MM.1S (cell line): ENCODE data around the gene RARA.

Experiments used
- DNase-seq: peaks from one replicate; pipeline ENCODE4 v3.0.0-alpha.2; 2015
- H2AFZ ChIP-seq: fragments of 300-600 bp; sonication (generic); 2 replicates; pipeline ENCODE4 v1.6.0; 2016; ENCODE audit warnings: antibody characterized with exemption, low read length
- H3F3A ChIP-seq: fragments of 300-600 bp; sonication (generic); 2 replicates; pipeline ENCODE4 v1.6.1; 2016; ENCODE audit warnings: mild to moderate bottlenecking, antibody characterized with exemption, low read length, moderate library complexity, mixed read lengths; ENCODE audit not compliant: insufficient read depth
- H3K27ac ChIP-seq: fragments of 300-600 bp; sonication (generic); 2 replicates; pipeline ENCODE4 v1.5.1; 2016; ENCODE audit warnings: mild to moderate bottlenecking, low read length
- H3K27me3 ChIP-seq: fragments of 300-600 bp; sonication (generic); replicated peaks from 2 replicates; pipeline ENCODE4 v1.6.0; 2016; ENCODE audit warnings: low read length; ENCODE audit not compliant: insufficient read depth
- H3K36me3 ChIP-seq: fragments of 300-600 bp; sonication (generic); replicated peaks from 2 replicates; pipeline ENCODE4 v1.6.1; 2016; ENCODE audit warnings: mild to moderate bottlenecking, low read length, mixed read lengths; ENCODE audit not compliant: insufficient read depth
- H3K4me1 ChIP-seq: fragments of 300-600 bp; sonication (generic); 2 replicates; pipeline ENCODE4 v1.6.1; 2016; ENCODE audit warnings: low read length, mixed read lengths
- H3K4me2 ChIP-seq: fragments of 300-600 bp; sonication (generic); 2 replicates; pipeline ENCODE4 v1.6.0; 2016; ENCODE audit warnings: low read depth, low read length
- H3K4me3 ChIP-seq: fragments of 300-600 bp; sonication (generic); 2 replicates; pipeline ENCODE4 v1.5.1; 2016; ENCODE audit warnings: low read length, mixed read lengths
- H3K79me2 ChIP-seq: fragments of 300-600 bp; sonication (generic); 2 replicates; pipeline ENCODE4 v1.6.1; 2016; ENCODE audit warnings: mixed run types, low read length, mixed read lengths
- H3K9ac ChIP-seq: fragments of 300-600 bp; sonication (generic); 2 replicates; pipeline ENCODE4 v1.6.1; 2016; ENCODE audit warnings: low read length, mixed read lengths
- H3K9me2 ChIP-seq: fragments of 300-600 bp; sonication (generic); replicated peaks from 2 replicates; pipeline ENCODE4 v1.6.1; 2016; ENCODE audit warnings: mild to moderate bottlenecking, low read length, mixed read lengths; ENCODE audit not compliant: insufficient read depth
- H3K9me3 ChIP-seq: fragments of 300-600 bp; sonication (generic); replicated peaks from 2 replicates; pipeline ENCODE4 v1.6.1; 2016; ENCODE audit warnings: mild to moderate bottlenecking, low read length, mixed read lengths; ENCODE audit not compliant: insufficient read depth
- H4K20me1 ChIP-seq: fragments of 300-600 bp; sonication (generic); 2 replicates; pipeline ENCODE4 v1.6.1; 2016; ENCODE audit warnings: mild to moderate bottlenecking, low read length, moderate library complexity, mixed read lengths; ENCODE audit not compliant: insufficient read depth
- CTCF ChIP-seq: fragments of 300-600 bp; sonication (generic); IDR thresholded peaks from 2 replicates; pipeline ENCODE4 v1.5.1; 2016; ENCODE audit warnings: antibody characterized with exemption, low read length, mixed read lengths
- EZH2 ChIP-seq: fragments of 300-600 bp; sonication (generic); optimal IDR thresholded peaks from 2 replicates; pipeline ENCODE3; 2017; ENCODE audit warnings: low read depth, mild to moderate bottlenecking, antibody characterized with exemption, low read length, mixed read lengths
- EZH2phosphoT487 ChIP-seq: fragments of 300-600 bp; sonication (generic); IDR thresholded peaks from 2 replicates; pipeline ENCODE4 v1.6.1; 2018; ENCODE audit warnings: antibody characterized with exemption, low read length

The RARA gene

GRCh38 chr17:40321961-40322357 lies 13.0 kb downstream of the RARA start:
- peak; percentile 65 for DNase-seq
- Histone ChIP-seq H4K20me1 (no peaks in the 10 kb centered on the region), H3K27ac (peak overlapping the region; percentile 98), H3K36me3 (no peaks in the 10 kb centered on the region), H3K4me3 (peak overlapping the region; percentile 97), H3K27me3 (no peaks in the 10 kb centered on the region), H3K4me1 (peaks cover 41% of the 10 kb centered on the region), H3K9ac (peak overlapping the region; percentile 98), H3F3A (peaks cover 61% of the 10 kb centered on the region), H2AFZ (no peak overlapping the region), H3K79me2 (peaks cover 96% of the 10 kb centered on the region), H3K4me2 (peak overlapping the region; percentile 95), H3K9me3 (no peaks in the 10 kb centered on the region), H3K9me2 (no peaks in the 10 kb centered on the region)
- TF ChIP-seq EZH2phosphoT487, result no peak
- no peak for TF ChIP-seq CTCF
- TF ChIP-seq EZH2, result no peak

- H3K9ac ChIP-seq, result peak overlapping the region; percentile 98
- peak overlapping the region; percentile 98 for H3K27ac ChIP-seq
- peak; percentile 96 for DNase-seq
- TF ChIP-seq EZH2 (no peak), EZH2phosphoT487 (no peak), CTCF (no peak)
- peaks cover 45% of the 10 kb centered on the region for H3K4me1 ChIP-seq
- no peaks in the 10 kb centered on the region for H3K9me3 ChIP-seq
- peaks cover 5% of the 10 kb centered on the region; the same call in 1 of the 2 replicates for H4K20me1 ChIP-seq
- no peak overlapping the region for H2AFZ ChIP-seq
- H3K36me3 ChIP-seq, result no peaks in the 10 kb centered on the region
- no peaks in the 10 kb centered on the region for H3K27me3 ChIP-seq
- peak overlapping the region; percentile 97 for H3K4me3 ChIP-seq
- H3K79me2 ChIP-seq, result peaks cover 96% of the 10 kb centered on the region
- H3K4me2 ChIP-seq, result peak overlapping the region; percentile 95
- no peaks in the 10 kb centered on the region for H3K9me2 ChIP-seq
- H3F3A ChIP-seq, result peaks cover 61% of the 10 kb centered on the region
These were observed 13.7 kb downstream of the RARA start for GRCh38 chr17:40322358-40323315.

GRCh38 chr17:40323391-40324381 lies 14.7 kb downstream of the RARA start:
- peaks cover 97% of the 10 kb centered on the region for H3K79me2 ChIP-seq

More at GRCh38 chr17:40323391-40324381, 14.7 kb downstream of the RARA start:
- H3K9ac ChIP-seq, result peak overlapping the region; percentile 98
- H3F3A ChIP-seq, result peaks cover 61% of the 10 kb centered on the region
- TF ChIP-seq EZH2phosphoT487 (no peak), CTCF (no peak), EZH2 (no peak)
- H3K27ac ChIP-seq, result peak overlapping the region; percentile 98
- peaks cover 12% of the 10 kb centered on the region for H4K20me1 ChIP-seq
- peaks cover 50% of the 10 kb centered on the region for H3K4me1 ChIP-seq
- H3K9me3 ChIP-seq, result no peaks in the 10 kb centered on the region
- H2AFZ ChIP-seq, result no peak overlapping the region
- peak; percentile 21 for DNase-seq
- no peaks in the 10 kb centered on the region for H3K36me3 ChIP-seq
- no peaks in the 10 kb centered on the region for H3K27me3 ChIP-seq
- peak overlapping the region; percentile 97 for H3K4me3 ChIP-seq
- no peaks in the 10 kb centered on the region for H3K9me2 ChIP-seq
- H3K4me2 ChIP-seq, result peak overlapping the region; percentile 95
